K562 treated with DMSO at 1 percent for 24 hours (cell line): ENCODE results near the gene LAGE3. TPM values are rescaled to one million over a fixed set of nuclear protein-coding genes. Genes with fewer than 3 reads are reported as not detected.

Source experiments
- total RNA-seq: library from RNA; unstranded; fragments of 300-600 nt; gene quantifications from 2 replicates; pipeline ENCODE4 v1.2.3, GENCODE V29; 2022; ENCODE audit warnings: low read depth; ENCODE audit not compliant: insufficient read depth

LAGE3 gene
- 276 and 296 TPM in 2 replicates for total RNA-seq

DNA sequence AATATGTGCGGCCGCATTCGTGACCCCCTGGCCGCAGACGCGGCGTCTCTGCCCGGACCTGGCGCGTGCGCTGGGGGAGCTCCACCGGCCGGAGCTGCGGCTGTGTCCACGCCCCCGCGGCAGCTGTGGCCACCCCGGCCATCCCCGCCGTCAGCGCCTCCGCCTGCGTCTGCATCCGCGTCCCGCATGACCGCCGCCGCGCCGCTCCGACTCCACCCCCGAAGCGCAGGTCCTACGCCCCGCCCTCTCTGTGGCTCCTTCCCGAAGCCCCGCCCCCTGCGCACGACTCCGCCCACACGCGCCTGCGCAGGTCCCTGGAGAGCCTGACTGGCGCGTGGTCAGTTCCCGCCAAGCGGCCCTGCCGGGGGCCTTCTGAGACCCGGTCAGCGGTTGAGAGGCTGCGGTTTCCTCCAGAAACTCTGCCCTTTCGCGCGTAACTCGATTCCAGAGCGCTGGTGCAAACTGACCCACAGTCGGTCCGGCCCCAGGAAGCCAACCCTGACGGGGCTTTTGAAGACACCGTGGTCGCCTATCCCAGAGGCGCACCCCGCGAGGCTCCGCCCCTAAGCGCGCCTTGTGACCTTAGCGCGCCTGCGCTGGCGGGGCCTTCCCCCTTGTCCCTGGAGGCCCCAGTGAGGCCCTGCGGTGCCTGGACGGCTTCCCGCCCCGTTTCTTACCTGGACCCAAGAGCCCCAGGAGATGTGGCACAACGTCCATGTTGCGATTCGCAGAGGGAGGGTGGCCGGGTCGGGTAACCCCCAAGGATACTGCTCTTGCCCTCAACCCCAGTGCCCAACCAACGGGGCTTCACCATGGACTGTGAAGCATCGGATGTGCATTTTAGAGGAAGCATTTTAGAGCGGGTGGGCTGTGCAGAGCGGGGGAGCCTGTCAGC, at the start of gene LAGE3:
Gene LAGE3 (minus strand): TSS at position 554 of the 895 bp plus-strand sequence. CDS start 366 bp downstream, at position 188.

DNA sequence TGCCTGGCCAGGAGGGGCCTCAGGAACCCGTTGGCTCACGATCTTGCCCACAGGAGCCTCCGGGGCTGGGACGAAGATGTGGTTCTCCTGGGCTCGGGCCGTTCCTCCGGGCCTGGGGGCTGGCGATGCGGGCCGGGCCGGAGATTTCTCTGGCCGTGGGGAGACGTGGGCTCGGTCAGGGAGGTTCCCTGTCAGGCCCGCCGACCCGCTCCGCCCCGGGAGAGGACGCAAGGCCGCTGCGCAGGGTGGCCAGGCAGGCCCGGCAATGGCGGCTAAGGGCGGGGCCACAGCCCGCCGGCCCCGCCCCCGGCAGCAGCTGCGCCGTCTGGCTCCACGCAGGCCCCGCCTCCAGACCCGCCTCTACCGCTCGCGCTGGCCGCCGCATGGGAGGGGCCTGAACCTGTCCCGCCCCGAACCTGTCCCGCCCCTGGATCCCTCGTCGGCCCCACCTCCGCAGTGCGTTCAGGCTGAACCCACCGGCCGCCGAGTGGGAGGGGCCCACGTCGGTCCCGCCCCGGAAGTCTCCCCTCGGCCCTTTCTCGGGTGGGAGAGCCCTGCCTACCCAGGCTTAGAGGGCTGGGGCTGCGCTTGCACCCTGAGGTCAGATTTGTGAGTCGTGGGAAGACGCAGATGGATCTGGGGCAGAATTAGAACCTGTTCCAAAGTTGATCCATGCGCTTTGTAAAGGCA, 37.0 kb upstream of the LAGE3 start, which contains the start of gene FAM3A:
Gene FAM3A (minus strand): TSS at position 267 of the 690 bp plus-strand sequence. CDS start 460 bp downstream, outside the sequence.

DNA sequence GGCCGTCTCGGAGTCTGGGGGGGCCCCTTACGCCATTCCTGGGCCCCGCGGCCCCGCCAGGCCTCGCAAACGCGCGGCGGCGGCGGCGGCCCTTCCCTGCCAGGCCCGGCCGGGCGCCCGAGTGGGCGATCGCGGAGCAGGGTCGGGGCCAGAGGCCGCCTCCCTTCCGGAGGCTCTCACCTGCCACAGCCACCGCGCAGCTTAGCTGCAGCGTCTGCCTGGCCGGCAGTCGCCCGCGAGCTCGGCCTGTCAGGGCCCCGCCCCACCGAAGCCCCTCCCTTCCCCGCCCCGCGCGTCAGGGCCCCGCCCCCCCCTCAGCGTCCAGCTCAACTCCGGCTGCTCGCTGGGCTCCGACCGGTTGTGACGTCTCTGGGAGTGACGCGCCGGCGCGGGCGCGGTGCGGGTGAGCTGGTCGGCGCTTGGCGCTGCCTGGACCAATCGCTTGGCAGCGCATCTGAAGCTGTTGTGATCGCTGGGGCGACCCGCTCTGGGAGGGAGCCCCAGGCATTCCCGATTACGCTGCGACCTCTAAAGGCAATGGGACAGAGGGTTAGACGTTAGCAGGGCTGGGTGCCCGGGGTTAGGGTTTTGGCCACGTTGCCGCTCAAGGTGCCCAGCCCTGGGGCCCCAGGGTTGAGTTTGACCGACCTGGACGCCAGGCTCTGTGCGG, 11.5 kb upstream of the LAGE3 start, which contains the start of gene SLC10A3:
Gene SLC10A3 (minus strand): TSS at position 216 of the 670 bp plus-strand sequence. CDS start 1,689 bp downstream, outside the sequence.

GRCh38 chrX:154486396-154487207, 7.5 kb upstream of the LAGE3 start, which contains the start of gene UBL4A:
TSS of gene UBL4A (minus strand) at chrX:154486615. CDS start at chrX:154486584, 31 bp downstream.

GRCh38 chrX:154458116-154458953, 20.7 kb downstream of the LAGE3 start, which contains the start of gene PLXNA3:
TSS of gene PLXNA3 (plus strand) at chrX:154458281. CDS start at chrX:154460184, 1,903 bp downstream.

GRCh38 chrX:154443992-154444754, 34.9 kb downstream of the LAGE3 start, which contains the start of gene FAM50A:
TSS of gene FAM50A (plus strand) at chrX:154444141. CDS start at chrX:154444236, 95 bp downstream.

DNA sequence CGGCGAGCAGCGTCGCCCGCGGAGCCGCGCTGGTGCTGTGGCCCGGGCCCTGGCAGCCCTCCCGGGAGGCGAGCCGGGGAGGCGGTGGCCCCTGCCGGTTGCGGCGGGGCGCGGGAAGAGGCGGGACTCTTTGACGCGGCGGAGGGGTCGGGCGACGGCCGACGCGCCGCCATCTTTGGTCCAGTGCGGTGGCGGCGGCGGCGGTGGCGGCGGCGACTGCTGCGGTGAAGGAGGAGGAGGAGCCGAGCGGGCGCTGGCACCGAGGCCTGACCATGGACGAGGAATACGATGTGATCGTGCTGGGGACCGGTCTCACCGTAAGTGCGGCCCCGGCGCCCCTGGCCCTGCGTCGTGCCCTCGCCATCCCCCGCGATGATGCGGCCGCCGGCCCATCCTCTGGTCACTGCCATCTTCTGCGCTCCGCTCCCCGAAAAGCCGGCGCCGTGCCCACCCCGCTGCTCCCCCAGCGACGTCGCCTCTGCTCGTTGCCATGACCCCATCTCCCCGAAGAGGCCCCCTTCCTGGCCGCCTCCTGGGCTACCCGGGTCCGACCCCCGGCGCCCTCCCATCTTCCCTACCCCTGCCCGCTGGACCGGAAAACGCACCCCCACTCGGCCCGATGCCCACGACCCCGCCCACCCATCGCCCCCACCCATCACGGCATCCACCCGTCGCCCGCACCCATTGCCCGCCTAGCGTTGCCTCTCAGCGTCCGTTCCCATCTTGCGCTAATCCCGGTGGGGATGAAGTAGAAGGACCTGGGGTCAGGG, 41.9 kb downstream of the LAGE3 start, which contains the start of gene GDI1:
Gene GDI1 (plus strand): TSS at position 172 of the 770 bp plus-strand sequence. CDS start 101 bp downstream, at position 273.

GRCh38 chrX:154428176-154429171, 50.6 kb downstream of the LAGE3 start, which contains the start of gene ATP6AP1:
TSS of gene ATP6AP1 (plus strand) at chrX:154428677. CDS start at chrX:154428693, 16 bp downstream.

Other genes with a start within 250 kb of the LAGE3 start
- not detected in 2 replicates for gene OPN1MW3, start 221.7 kb downstream of the LAGE3 start, total RNA-seq
- not detected in 2 replicates for gene TEX28, start 184.2 kb downstream of the LAGE3 start, total RNA-seq
- gene TKTL1, start 183.5 kb downstream of the LAGE3 start, total RNA-seq = 2.7 and 2.9 TPM in 2 replicates
- gene FLNA, start 104.6 kb downstream of the LAGE3 start, total RNA-seq = 439 and 455 TPM in 2 replicates
- 91.3 and 103 TPM in 2 replicates for gene EMD, start 100.0 kb downstream of the LAGE3 start, total RNA-seq
- gene RPL10, start 80.9 kb downstream of the LAGE3 start, total RNA-seq = 11,901 and 12,258 TPM in 2 replicates
- 33.9 and 36.1 TPM in 2 replicates for gene DNASE1L1, start 70.0 kb downstream of the LAGE3 start, total RNA-seq
- 50.3 and 60.2 TPM in 2 replicates for gene TAFAZZIN, start 67.7 kb downstream of the LAGE3 start, total RNA-seq
- gene ATP6AP1, start 50.6 kb downstream of the LAGE3 start, total RNA-seq = 233 TPM in 2 replicates
- 124 and 126 TPM in 2 replicates for gene GDI1, start 42.1 kb downstream of the LAGE3 start, total RNA-seq
- gene FAM50A, start 35.1 kb downstream of the LAGE3 start, total RNA-seq = 212 and 228 TPM in 2 replicates
- gene PLXNA3, start 21.0 kb downstream of the LAGE3 start, total RNA-seq = 9.9 and 11.4 TPM in 2 replicates
- 85.5 and 100 TPM in 2 replicates for gene UBL4A, start 7.3 kb upstream of the LAGE3 start, total RNA-seq
- gene SLC10A3, start 11.3 kb upstream of the LAGE3 start, total RNA-seq = 53.6 and 59.5 TPM in 2 replicates
- 134 and 149 TPM in 2 replicates for gene FAM3A, start 37.0 kb upstream of the LAGE3 start, total RNA-seq
- gene G6PD, start 67.6 kb upstream of the LAGE3 start, total RNA-seq = 279 and 293 TPM in 2 replicates
- 61.0 and 63.2 TPM in 2 replicates for gene IKBKG, start 68.3 kb upstream of the LAGE3 start, total RNA-seq
- gene CTAG1A, start 105.9 kb upstream of the LAGE3 start, total RNA-seq = not detected in 2 replicates
- not detected in 2 replicates for gene CTAG1B, start 140.0 kb upstream of the LAGE3 start, total RNA-seq
- gene CTAG2, start 174.3 kb upstream of the LAGE3 start, total RNA-seq = 37.7 and 42.0 TPM in 2 replicates